GM13977 (cell line): ENCODE results near the gene PIP5K1B.

Experiments used
- DNase-seq: peaks from one replicate; pipeline ENCODE4 v3.0.0; 2012; ENCODE audit warnings: low spot score
- CTCF ChIP-seq: IDR thresholded peaks from 2 replicates; pipeline ENCODE4 v1.5.1; 2012; ENCODE audit warnings: mild to moderate bottlenecking, control low read depth; ENCODE audit not compliant: insufficient read depth; ENCODE audit errors: extremely low read depth, missing control alignments
- in situ Hi-C: fragments of 300-500 bp; cut with MboI; formaldehyde crosslinking; loops from one replicate; pipeline ENCODE4 v1.12.0; 2022; ENCODE audit warnings: low sequenced_read_pairs, low pct_unique_long_range_greater_than_20kb, mixed read lengths, inconsistent platforms; ENCODE audit not compliant: unreplicated experiment

Gene PIP5K1B

DNA sequence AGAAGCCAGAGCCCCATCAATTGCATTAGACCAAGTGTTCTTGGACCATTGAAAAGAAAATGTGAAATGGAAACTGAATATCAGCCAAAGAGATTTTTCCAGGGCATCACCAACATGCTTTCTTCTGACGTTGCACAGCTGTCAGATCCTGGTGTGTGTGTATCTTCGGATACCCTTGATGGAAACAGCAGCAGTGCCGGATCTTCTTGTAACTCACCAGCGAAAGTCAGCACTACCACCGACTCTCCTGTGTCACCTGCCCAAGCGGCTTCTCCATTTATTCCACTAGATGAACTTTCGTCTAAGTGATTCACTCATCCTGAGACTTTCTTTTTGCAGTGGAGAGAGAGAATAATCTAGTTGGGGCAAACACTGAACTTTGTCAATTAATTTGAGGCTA lies 75.7 kb downstream of the PIP5K1B start:
- TF ChIP-seq CTCF, result no peak
- in situ Hi-C loops, result no loop called here
- no peak for DNase-seq

DNA sequence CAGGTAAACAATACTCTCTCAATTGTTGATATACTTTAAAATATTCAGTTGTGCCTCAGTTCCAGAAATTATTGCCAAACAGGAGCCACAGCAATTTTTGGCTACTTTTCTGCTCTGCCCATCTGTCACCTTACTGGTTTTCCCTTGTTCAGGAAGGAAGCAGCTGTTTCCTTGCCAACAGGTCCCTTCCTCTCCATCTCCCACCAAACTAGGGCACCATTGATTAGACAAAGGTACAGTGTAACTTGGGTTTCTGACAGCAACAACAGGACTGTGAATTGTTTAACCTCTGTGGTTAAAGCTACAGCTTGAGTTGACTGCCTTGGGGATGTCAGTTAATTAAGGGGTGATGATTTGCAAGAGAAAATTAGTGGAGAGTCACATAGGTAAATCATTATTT lies 76.9 kb downstream of the PIP5K1B start:
- no peak for DNase-seq
- in situ Hi-C loops, result no loop called here

GRCh38 chr9:68782546-68782945 lies 77.5 kb downstream of the PIP5K1B start:
- in situ Hi-C loops, result no loop called here
- TF ChIP-seq CTCF, result no peak

More for the DNA sequence above, 76.9 kb downstream of the PIP5K1B start:
- no peak for TF ChIP-seq CTCF

DNA sequence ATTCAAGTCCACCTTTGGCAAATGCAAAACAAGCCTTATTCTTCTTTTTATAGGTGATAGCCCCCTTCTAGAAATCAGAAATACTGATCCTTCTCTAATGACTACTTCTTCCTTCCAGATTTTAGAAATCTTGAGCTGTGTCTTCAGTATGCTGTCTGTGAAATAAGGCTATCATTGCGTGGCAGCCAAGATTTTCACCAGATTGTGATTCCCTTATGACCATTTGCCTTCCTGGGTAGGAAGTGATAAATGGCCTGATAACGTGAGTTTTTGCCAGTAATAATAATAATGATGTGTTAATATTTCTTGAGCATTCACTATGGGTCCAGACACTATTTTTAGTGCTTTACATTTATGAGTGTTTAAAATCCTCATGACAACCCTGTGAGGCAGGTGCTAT lies 80.9 kb downstream of the PIP5K1B start:
- in situ Hi-C loops, result no loop called here
- TF ChIP-seq CTCF, result no peak
- DNase-seq, result no peak

More at GRCh38 chr9:68782546-68782945, 77.5 kb downstream of the PIP5K1B start:
- no peak for DNase-seq

GRCh38 chr9:68791169-68791568 lies 86.1 kb downstream of the PIP5K1B start:
- no peak for TF ChIP-seq CTCF
- no peak for DNase-seq
- in situ Hi-C loops, result no loop called here

DNA sequence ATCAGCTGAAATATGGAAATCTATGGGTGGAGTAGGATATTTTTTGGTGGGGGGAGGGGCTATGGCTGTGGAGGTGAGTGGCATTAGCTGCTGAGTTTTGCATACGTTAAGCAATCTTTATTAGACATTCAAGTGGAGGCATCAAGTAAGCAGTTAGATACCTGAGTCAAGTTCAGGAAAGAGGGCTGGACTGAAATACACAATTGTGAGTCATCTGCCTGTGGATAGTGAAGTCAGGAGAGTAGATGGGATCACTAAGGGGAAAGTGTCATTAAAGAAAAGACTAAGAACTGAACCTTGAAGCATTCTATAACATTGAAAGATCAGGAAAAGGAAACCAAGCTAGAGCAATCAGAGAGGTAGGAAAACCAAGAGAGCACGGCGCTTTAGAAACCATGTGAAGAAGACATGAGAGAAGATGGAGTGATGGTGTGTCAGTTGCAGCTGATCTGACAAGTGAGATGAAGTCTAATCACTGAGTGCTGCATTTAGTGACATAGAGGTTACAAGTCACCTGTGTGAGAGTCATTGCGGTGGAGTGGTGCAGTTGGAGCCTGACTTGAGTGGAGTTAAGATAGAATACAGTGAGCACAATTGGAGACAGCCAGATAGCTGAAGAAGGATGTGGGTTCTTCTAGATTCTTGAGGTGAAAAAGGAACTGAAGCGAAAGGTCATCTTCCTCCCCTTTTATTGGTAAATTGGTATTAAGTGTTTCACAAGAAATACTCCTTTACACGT lies 88.7 kb downstream of the PIP5K1B start:
- in situ Hi-C loops, result no loop called here
- TF ChIP-seq CTCF, result no peak

GRCh38 chr9:68794898-68795297 lies 89.9 kb downstream of the PIP5K1B start:
- in situ Hi-C loops, result no loop called here
- DNase-seq, result no peak
- no peak for TF ChIP-seq CTCF

More for the DNA sequence above, 88.7 kb downstream of the PIP5K1B start:
- peak; percentile 9 for DNase-seq
